NCI-H1930 (cell line): ENCODE measurements around the gene NCKAP5.

Experiments
- DNase-seq, 2 experiments: peaks; one replicate each; lab custom pipeline; 2025; lab: John Stamatoyannopoulos, UW

The NCKAP5 gene

DNA sequence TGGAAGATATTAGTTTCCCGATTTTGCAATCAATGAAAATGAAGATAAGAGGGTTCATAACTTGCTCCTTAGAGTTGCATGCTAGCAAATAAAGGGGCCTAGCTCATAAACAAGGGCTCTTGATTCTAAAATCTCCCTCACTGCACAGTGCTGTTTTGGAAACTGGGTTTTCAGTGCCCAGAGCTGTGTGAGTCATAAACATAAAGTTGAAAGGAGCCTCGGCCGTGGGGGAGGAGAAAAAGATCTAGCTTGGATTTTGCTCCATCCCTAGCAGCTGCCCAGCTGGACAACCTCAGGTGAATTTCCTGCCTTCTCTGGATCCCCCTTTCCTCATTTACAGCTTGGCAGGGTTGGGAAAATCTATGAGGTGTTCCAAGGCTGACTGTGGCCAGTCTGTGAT, 940.7 kb downstream of the NCKAP5 start:
- no peak for DNase-seq

GRCh38 chr2:132623096-132623839, 945.0 kb downstream of the NCKAP5 start:
- no peak for DNase-seq
